ENCODE measurements around the gene DYNLRB1.
"Not testable (repeated sequence)": the region's sequence is repeated elsewhere in the genome, so short reads cannot be mapped to it uniquely, and the experiment has no call there.

Gene DYNLRB1

DNA sequence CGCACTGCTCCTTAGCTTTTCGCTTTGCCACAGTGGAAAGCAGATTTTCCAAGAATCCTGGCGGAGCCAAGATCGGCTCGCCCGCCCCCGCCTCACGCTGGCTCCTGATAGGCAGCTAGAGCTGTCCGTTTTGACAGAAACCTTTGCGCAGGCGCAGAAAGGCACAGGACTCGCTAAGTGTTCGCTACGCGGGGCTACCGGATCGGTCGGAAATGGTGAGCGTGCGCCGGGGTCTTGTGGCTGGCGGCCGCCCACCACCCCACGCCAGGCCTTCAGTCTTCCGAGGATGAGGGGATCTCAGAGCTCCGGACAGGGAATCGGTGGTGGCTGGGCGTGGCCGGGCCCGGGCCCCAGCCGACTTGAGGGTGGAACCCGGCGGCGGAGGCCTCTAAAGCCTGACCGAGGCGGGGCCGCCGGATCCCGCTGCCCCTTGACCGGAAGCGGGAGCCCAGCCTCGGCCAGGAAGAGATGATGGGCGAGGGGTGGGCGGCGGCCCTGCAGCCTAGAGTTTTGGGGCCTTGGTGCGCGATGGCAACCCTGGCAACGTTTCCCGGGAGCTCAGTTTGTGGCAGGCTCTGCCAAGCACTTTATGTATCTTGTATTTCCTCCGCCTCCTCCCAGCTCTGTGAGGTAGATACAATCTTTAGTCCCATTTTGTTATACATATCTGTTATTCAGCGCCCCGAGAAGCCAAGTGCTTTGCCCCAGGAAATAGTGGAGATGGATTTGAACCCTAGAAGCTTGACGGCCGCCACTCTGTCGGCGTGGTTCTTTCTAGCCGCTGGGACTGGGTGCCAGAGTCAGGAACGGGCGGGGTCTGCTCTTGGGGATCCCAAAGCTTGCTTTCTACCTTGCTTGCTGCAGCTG lies at the start of gene DYNLRB1:
Gene DYNLRB1, plus strand, starts transcription at position 176 of the 867 bp plus-strand sequence. Its CDS starts 37 bp downstream, at position 213.
- DNase-seq (ENCODE audit: low read depth in 4 of 4, low spot score in 1 of 4) = peak; percentile 92 to 97 (median 96)

DNA sequence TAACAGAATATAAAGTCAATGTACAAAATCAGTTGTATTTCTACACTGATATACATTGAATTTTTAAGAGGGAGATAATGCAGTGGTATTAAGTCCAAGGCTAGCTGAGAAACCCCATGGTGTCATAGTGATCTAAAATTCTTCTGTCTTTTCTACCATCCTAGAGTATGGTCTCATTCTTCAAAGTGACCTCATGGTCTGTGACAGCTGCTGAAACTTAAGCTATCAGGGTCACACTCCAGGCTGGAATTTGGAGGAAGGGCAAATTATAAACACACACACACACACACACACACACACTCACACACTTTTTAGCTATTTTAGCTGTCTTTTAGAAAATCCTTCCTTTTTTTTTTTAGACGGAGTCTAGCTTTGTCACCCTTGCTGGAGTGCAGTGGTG lies 47.3 kb upstream of the DYNLRB1 start:
- no peak for DNase-seq (ENCODE audit: low read depth in 4 of 4, low spot score in 1 of 4)

- DNase-seq (ENCODE audit: low read depth in 4 of 4, low spot score in 1 of 4) = no peak
These were observed 43.8 kb upstream of the DYNLRB1 start for GRCh38 chr20:34472246-34472925.

GRCh38 chr20:34473262-34473883 lies 42.8 kb upstream of the DYNLRB1 start:
- DNase-seq (ENCODE audit: low read depth in 4 of 4, low spot score in 1 of 4) = peak in 1 of 4 experiments; percentile 7

DNA sequence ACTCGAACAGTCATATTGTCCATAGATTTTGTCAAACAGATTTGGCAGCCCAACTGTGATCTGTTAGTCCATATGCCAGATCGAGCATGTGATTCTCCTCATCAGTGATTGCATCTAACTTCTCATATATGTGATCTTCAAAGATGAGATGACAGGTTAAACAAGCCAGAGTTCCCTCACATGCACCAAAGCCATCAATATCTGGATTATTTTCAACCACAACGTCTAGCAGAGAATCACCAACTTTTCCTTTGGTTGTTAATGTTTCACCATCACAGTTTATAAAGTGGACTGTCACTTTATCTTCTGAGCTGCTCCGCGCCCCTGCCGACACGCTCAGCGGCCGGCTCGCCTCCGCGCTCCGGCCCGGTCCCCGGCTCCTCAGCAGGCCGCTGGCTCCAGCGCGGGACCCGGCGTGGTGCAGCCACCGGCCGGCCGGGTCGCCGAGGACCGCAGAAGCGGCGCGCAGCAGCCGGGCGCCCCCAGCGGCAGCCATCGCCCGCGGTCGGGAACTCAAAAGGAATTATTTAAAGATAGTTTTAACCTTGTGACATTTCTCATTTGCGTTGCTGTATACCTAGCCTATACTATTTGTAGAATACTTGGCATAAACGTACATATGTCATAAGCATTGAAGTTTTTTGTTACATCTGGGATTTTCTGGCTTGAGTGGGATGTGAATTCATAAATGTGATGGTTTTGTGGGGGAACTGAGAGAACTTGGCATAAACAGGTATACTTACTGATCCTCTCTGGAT lies 40.1 kb upstream of the DYNLRB1 start:
- DNase-seq (ENCODE audit: low read depth in 4 of 4, low spot score in 1 of 4) = peak in 2 of 4 experiments; percentile 7 to 15

- DNase-seq (ENCODE audit: low read depth in 4 of 4, low spot score in 1 of 4) = no peak
These were observed 36.6 kb upstream of the DYNLRB1 start for GRCh38 chr20:34479627-34480026.

- not testable (repeated sequence) for DNase-seq (ENCODE audit: low read depth in 4 of 4, low spot score in 1 of 4)
These were observed 34.1 kb upstream of the DYNLRB1 start for GRCh38 chr20:34482154-34482553.

GRCh38 chr20:34483585-34484220 lies 32.5 kb upstream of the DYNLRB1 start:
- not testable (repeated sequence) for DNase-seq (ENCODE audit: low read depth in 4 of 4, low spot score in 1 of 4)

DNA sequence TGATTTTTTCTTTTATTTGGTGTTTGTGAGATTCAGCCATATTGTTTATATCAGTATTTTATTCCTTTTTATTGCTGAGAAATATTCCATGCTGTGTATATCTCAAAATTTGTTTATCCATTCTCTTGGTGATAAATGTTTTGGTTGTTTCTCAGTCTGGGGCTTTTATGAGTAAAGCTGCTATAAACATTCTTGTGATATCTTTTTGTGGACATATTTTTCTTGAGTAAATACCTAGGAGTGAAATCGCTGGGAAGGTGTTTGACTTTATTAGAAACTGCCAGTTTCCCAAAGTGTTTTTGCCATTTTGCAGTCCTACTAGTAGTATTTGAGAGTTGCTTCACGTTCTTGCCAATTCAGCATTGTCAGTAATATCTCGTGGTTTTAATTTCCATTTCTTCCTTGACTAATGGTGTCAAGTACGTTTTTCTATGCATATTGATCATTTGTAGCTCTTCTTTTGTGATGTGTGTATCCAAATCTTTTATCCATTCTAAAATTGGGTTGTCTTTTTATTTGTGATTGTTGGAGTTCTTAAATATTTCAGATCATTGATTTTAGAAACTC lies 31.1 kb upstream of the DYNLRB1 start:
- DNase-seq (ENCODE audit: low read depth in 4 of 4, low spot score in 1 of 4) = no peak

DNA sequence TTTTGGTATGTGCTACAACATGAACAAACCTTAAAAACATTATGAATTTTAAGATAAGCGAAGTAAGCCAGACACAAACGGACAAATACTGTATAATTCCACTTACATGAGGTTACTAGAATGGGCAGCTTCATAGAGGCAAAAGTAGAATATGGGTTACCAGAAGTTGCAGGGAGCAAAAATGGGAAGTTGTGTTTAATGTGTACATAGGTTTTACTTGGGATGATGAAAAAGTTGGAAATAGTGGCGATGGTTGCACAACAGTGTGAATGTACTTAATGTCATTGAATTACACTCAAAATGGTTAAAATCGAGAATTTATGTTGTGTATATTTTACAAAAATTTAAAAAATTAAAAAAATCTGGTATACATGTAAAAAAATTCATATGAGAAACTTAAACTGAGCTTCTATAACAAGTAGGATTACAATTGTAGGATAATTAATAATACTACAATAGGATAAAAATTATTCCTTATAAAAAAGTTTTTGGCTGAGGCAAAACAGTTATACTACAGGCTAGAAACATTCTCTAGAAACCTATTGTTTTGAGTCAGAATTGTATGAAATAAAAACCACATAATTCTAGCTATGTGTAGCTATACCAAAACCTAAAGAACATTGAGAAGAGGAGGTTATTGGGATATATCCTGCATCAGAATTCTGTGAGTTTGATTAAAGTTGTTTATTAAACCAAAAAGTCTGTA lies 24.8 kb upstream of the DYNLRB1 start:
- DNase-seq (ENCODE audit: low read depth in 4 of 4, low spot score in 1 of 4) = no peak

- DNase-seq (ENCODE audit: low read depth in 4 of 4, low spot score in 1 of 4) = no peak
These were observed 24.2 kb upstream of the DYNLRB1 start for GRCh38 chr20:34491932-34492509.

DNA sequence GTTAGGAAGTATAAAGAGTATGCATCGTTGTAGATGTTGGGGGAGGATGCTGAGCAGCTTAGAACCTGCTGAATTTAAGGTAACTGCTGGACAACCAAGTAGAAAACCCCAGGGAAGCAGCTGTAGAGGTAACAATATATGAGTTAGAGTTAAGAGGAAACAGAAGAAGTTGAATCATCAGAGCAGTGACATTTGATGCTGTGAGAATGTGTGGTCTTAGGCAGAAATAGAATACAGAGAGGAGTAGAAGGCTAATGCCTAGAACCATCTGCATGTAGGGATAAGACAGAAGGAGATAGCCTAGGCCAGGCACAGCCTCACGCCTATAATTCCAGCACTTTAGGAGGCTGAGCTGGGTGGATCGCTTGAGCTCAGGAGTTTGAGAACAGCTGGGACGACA lies 22.6 kb upstream of the DYNLRB1 start:
- no peak for DNase-seq (ENCODE audit: low read depth in 4 of 4, low spot score in 1 of 4)

DNA sequence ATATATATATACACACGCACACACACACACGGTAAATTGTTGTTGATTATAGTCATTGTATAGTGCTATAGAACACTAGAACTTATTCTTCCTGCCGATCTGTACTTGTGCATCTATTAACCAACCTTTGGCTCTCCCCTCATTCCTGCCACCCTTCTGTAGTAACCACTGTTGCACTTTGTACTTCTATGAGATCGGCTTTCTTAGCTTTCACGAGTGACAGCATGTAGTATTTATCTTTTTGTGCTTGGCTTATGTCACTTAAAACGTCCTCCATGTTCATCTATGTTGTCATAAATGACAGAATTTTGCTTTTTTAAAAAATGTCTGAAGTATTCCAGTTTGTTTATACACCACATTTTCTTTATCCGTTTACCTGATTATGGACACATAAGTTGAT lies 20.9 kb upstream of the DYNLRB1 start:
- DNase-seq (ENCODE audit: low read depth in 4 of 4, low spot score in 1 of 4) = no peak

- DNase-seq (ENCODE audit: low read depth in 4 of 4, low spot score in 1 of 4) = no peak
These were observed 20.3 kb upstream of the DYNLRB1 start for GRCh38 chr20:34495916-34496315.

GRCh38 chr20:34497596-34497995 lies 18.6 kb upstream of the DYNLRB1 start:
- not testable (repeated sequence) for DNase-seq (ENCODE audit: low read depth in 4 of 4, low spot score in 1 of 4)

- DNase-seq (ENCODE audit: low read depth in 4 of 4, low spot score in 1 of 4) = no peak
These were observed 15.4 kb upstream of the DYNLRB1 start for GRCh38 chr20:34500823-34501222.

- DNase-seq (ENCODE audit: low read depth in 4 of 4, low spot score in 1 of 4) = no peak
These were observed 9.7 kb upstream of the DYNLRB1 start for GRCh38 chr20:34506480-34506879.

GRCh38 chr20:34507702-34508413 lies 8.4 kb upstream of the DYNLRB1 start:
- no peak for DNase-seq (ENCODE audit: low read depth in 4 of 4, low spot score in 1 of 4)

DNA sequence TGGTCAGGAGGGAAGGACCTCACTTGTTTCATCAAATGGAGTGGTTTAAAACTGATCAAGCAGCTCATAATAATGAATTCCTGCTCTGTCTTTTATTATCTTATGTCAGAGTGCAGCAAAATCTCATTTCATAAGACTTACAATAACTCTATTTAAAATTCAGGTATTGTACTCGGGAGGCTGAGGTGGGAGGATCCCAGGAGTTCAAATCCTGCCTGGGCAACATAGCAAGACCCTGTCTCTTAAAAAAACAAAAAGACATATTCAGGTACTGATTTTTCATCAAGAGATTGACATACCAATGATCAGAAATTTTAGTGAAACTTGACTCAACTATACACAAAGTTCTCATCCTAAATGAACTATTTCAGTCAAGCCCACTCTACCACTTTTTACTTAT lies 5.6 kb upstream of the DYNLRB1 start:
- DNase-seq (ENCODE audit: low read depth in 4 of 4, low spot score in 1 of 4) = no peak
